Occipital lobe (tissue), 2 donors: Measurements from ENCODE around the gene CNOT1. TPM values are rescaled to one million over a fixed set of nuclear protein-coding genes. Genes with fewer than 3 reads are reported as not detected.
"Not testable (repeated sequence)": the region's sequence is repeated elsewhere in the genome, so short reads cannot be mapped to it uniquely, and the experiment has no call there.

ENCODE experiments used
- DNase-seq: peaks from one replicate; lab custom pipeline; 2025; lab: John Stamatoyannopoulos, UW
- total RNA-seq: library from RNA; depleted of rRNA; stranded (reverse); fragments of >200 nt; gene quantifications from one replicate; pipeline ENCODE4 v1.2.3, GENCODE V29; 2014

Gene CNOT1
- total RNA-seq, 1 donor from 2014 or later, result 81.6 TPM

- no peak for DNase-seq
These were observed 126.3 kb downstream of the CNOT1 start for GRCh38 chr16:58503166-58503862.

DNA sequence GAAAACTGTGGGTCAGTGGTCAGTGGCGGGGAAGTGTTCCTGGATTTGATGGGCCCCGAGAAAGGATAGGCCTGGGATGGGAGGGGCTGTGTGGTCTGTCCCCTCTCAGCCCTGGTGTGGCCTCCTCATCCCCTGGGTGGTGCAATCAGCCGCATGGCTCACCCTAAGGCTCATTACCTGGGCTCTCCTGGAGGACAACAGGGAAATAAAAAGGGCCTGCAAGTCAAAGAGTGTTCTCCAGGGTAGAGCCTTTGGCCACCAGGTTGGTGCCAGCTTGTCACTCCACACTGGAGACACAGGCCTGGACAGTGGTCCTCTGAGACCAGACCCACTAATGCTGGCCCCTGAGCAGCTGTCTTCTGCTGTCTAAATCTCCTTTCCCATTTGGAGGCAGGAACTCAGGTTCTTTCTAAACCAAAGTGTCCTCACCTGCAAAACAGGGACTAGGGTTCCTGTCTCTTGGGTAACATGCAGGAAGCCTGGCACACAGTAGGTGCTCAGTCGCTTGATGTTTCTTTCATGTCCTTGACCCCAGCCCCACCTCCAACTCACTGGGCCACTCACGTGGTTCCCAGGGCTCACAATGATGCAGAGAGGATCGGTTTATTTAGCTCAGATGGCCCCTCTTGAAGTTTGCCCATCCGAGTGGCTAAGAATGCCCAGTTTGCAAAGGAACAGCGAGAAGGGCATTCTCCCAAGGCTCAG is 127.3 kb downstream of the CNOT1 start:
- no peak for DNase-seq

GRCh38 chr16:58501242-58502131 is 128.1 kb downstream of the CNOT1 start:
- peak; percentile 41 for DNase-seq

DNA sequence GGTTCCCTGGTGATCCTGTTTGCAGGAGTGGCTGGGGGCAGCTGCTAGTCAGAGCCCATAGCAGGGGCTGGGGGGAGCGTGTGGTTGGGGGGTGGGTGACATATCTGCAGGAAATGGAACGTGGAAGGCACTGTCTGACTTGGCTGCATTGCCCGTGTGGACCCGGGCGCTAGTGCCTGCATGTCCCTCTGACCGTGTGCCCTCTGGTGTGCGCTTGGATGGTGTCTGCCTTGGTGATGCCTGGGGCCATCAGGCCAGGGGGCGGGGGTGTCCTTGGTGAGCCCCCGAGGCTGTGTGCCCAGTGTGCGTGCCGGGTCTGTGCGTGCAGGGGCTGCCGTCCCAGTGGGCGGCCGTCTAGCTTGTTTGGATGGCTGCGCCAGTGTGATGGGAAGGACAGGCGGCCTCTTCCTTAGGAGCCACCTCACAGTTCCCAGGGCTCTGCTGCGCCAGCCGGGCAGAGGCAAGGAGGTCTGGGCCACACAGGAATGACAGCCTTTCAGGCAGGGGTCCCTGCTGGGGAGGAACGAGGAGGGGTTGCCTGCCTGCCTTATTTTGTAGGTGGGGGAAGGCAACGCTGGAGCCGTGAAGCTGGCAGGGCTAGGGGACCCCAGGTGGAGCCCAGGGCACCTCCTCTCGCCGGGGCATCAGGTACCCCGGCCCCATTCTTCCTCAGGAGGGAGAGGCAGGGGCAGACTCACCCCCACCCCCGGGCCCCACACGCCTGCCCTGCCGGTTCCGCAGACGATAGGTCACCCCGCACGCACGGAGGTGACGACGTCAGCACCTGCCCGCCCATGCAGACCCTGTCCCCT is 129.0 kb downstream of the CNOT1 start:
- DNase-seq, result peak; percentile 29

DNA sequence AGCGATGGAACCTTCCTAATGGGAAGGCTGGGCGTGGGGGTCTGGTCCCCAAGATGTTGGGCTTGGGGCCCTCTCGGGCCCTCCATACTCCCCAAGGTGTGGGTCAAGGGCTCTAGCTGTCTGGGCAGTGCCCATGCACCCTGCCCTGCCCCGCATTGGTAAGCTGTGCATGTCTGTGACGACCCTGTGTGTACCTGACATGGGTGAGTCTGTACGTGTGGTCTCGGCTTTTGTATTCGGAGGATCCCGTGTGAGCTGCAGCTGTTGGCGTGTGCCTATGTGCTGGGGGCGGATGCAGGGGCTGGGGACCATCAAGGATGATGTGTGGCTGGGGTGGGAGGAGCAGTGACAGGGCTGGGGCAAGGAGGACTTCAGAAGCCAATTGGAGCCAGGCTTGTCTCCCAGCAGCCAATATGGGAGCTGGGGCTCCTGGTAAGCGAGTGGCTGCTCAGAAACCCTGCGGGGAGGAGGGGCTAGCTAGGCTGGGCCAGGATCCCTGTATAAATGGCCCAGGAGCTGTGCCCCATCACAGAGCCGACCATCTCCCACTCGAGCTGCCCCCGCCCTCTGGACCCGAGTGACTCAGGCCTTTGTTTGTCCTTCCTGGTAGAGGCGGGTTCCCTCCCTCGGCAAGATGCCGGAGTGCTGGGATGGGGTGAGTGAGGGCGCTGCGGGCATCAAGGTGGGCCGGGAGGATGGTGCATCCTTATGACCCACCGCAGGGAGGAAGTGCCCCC is 129.8 kb downstream of the CNOT1 start, which contains the start of gene NDRG4:
TSS of gene NDRG4 (plus strand) at position 529 of the 737 bp plus-strand sequence. CDS start at position 635, 106 bp downstream.
- peak; percentile 97 for DNase-seq

DNA sequence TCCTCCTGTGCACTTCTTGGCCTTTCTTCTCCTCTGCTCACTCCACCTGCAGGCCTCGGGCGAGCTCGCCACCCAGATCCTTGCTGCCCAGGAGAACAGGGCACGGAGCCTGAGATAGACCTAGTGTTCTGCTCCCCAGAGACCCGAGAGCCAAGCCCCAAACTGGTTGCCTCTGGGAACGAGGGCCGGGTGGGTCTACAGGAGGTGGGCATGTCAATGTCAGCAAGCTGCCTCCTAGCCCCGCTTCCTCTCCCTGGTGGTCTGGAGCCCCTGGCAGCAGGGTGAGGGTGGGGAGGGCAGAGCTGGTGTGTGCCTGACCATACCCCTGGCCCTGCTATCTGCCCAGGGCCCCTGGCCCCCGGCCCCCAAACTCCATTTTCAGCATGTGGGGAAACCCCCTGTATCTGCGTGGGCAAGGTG is 130.5 kb downstream of the CNOT1 start:
- DNase-seq, result no peak

GRCh38 chr16:58498341-58499091 is 131.1 kb downstream of the CNOT1 start:
- DNase-seq, result no peak

GRCh38 chr16:58497935-58498334 is 131.7 kb downstream of the CNOT1 start:
- DNase-seq, result no peak

GRCh38 chr16:58497468-58497867 is 132.2 kb downstream of the CNOT1 start:
- DNase-seq, result no peak

DNA sequence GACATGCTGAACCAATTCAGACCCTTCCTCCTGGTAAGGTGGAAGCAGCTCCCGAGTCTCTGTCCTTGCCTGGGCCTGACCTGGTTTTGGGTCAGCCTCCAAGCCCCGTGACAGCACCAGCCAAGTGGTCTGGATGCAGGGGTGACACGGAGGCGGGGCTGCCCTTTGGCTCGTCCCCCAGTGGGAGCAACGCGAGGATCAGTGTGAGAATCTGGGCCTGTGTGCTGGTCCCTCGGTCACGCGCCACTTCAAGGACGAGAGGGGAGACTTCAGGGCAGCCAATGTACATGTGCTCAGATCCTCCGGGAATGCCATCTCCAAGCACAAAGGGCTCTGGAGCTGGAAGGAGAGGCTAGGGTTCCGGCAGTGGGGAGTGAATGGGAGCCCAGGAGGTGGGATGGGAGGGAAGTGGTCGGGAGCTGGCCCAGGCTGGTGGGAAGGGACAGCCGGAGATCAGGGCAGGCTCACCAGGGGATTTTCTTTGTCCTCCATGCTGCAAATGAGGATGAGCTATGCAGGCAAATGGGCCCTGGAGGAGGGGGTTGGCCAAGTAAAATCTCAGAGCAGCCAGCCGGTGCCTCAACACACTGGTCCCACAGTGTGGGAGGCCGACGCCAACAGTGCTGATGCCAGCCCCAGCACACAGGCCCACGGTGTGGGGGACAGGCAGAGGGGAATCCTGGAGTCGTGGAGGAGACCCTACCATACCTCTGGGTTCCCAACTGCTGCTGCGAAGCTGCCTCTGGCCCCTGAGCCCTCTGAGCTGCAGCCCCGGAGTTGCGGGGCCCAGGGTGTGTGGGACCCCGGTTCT is 133.9 kb downstream of the CNOT1 start:
- DNase-seq, result peak; percentile 83

DNA sequence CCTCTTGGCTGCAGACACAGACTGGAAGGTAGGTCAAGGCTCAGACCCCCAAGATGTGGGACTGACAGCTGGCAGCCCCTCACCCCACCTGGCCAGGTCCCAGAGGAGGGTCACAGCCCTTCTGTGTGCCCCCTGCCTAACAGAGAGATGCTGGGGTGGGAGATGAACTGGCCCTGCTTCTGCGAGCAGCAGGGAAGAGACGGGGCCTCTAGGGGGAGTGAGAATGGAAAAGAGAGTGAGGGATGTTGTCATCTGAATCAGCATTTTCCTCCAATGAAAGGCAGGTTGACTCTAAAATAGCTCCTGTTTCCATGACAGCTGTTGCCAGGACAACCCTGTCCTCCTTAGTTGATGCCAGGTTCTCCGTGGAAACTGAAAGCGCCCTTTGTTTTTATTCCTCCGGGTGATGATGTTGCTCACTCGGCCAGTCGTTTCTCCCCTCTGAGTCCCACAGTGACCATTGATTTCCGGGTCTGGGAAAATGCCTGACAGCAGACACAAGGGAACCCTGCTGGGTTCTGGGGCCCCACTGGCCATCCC is 134.6 kb downstream of the CNOT1 start:
- peak; percentile 89 for DNase-seq

DNA sequence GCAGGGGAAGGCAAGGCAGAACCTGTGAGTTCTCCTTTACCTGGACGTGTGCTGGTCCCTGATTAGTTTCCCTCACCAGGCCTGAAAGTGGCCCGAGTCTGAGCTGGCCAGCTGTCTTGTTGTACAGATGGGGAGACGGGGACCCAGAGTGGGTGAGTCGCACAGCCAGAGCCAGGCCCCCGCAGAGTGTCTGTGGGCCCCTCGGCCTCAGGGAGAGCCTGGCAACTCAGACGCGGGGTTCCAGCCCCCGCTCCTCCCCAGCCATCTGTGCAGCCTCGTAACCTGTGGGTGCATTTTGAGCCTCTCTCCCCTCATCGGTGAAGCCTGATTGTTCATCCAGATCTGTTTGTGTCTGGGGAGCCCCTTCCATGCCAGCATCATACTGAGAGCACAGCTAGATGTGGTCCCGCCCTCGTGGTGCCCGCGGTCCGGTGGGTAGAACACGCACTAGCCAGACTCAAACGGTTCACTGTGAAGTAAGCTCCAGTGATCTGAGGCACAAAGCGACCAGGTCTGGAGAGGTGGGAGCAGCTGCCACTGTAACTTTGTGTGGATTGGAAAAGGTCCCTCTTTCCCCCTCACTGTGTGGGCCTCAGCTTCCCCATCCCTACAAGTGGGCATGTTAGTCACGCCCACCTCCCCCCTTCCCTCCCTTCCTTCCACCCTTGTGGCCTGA is 135.7 kb downstream of the CNOT1 start:
- no peak for DNase-seq

DNA sequence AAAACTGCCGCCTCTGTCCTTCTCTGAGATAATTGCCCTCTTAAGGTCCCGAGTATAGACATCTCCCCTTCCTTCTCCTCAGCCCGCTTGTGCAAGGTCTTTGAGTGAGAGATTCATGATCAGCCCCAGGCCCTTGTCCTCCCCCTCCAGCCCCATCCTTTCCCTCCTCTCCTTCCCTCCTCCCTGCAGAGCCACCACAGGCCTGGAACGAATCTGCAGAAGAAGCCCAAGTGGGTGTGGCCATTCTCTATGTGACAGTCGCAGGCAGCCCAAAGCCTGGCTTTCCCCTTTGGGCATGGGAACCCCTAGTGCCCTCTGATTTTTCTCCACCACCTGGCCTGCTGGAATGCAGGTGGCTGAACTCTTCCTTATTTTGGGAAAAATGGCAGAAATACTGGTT is 136.9 kb downstream of the CNOT1 start:
- no peak for DNase-seq

- DNase-seq, result no peak
These were observed 137.6 kb downstream of the CNOT1 start for GRCh38 chr16:58492066-58492465.

DNA sequence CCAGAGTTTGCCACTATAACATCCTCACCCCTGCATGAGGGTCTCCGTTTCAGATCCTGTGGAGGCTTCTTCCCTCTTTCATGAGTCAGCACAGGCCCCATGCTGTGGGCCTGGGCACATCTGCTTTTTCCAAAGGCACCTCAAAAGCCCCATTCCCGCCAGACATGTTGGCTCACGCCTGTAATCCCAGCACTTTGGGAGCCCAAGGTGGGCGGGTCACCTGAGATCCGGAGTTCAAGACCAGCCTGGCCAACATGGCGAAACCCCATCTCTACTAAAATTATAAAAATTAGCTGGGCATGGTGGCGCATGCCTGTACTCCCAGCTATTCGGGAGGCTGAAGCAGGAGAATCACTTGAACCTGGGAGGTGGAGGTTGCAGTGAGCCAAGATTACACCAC is 139.1 kb downstream of the CNOT1 start:
- DNase-seq, result not testable (repeated sequence)

DNA sequence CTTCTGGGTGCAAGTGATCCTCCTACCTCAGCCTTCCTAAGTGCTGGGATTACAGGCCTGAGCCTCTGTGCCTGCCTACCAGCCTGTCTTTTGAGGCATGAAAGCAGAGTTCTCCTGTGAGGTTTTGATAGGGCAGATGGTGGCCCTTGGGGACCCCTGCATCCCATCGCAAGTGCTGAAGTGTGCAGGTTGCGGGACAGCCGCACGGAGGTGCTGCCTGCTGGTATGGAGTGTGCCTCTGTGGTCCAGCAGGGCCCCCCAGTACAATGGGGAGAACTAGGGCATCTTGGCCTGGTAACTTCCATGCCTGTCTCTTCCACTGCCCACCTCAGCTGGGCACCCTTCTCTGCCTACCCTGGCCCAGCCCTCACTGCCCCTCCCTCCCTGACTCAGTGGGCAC is 139.6 kb downstream of the CNOT1 start:
- no peak for DNase-seq

DNA sequence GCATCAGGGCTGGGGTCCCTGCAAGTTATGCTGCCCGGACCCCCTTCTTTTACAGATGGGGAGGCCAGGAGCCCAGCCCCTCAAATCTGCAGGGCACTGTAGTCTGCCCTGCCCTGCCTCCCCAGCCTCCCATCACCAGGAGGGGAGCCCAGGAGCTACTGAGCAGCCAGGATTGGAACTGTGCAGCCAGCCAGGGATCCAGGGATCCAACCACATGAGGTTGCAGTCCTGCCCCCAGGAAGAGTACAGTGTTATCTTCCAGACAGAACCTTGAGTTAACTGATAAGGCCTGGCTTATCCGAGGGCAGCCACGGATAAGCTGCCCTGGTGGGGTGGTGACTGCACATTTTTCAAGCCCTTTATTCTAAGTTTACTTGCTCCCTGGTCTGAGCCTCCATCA is 141.1 kb downstream of the CNOT1 start:
- no peak for DNase-seq
